Measurements from ENCODE around the gene NCAM1.

NCAM1 gene

GRCh38 chr11:113289431-113290187 is 328.4 kb downstream of the NCAM1 start:
- TF ChIP-seq CEBPB (IDR thresholded peaks at IDR 0.05) (no peak), RAD21 (IDR thresholded peaks at IDR 0.05; ENCODE audit: low read depth) (peak; percentile 92)

GRCh38 chr11:113293936-113294335 is 332.7 kb downstream of the NCAM1 start:
- no peak for TF ChIP-seq YY1 (IDR thresholded peaks at IDR 0.05; ENCODE audit: low read depth)
- no peak for TF ChIP-seq TEAD4 (IDR thresholded peaks at IDR 0.05)

DNA sequence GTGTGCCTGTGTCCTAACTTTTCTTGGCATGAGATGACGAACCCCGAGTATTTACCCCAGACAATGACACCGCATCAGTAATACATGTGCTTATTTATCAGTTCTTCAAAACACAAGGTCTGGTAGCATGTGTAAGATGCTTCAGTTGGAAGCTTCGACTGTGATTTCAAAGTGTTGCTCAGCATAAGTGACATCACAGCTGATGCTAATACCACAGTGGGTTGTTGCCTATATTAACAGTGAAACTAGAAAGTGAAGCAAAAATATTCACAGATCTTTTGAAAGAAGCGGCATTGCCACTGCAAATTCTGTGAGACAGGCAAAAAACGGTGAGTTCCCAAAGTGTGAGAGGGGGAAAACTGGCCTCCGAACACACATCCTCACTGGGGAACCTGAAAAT is 334.8 kb downstream of the NCAM1 start:
- TF ChIP-seq TCF12 (IDR thresholded peaks at IDR 0.05; ENCODE audit: low read depth) (no peak), EGR1 (IDR thresholded peaks at IDR 0.05) (no peak), CREB1 (IDR thresholded peaks at IDR 0.05; ENCODE audit: low read depth) (no peak), TEAD4 (IDR thresholded peaks at IDR 0.05) (no peak), TAF1 (IDR thresholded peaks at IDR 0.05; ENCODE audit: low read depth) (no peak), REST (IDR thresholded peaks at IDR 0.05; ENCODE audit: low read depth) (no peak), CEBPB (IDR thresholded peaks at IDR 0.05) (no peak), RAD21 (IDR thresholded peaks at IDR 0.05; ENCODE audit: low read depth) (no peak), USF1 (IDR thresholded peaks at IDR 0.05) (no peak), ZBTB7A (IDR thresholded peaks at IDR 0.05; ENCODE audit: low read depth) (no peak), YY1 (IDR thresholded peaks at IDR 0.05; ENCODE audit: low read depth) (no peak), NFIC (IDR thresholded peaks at IDR 0.05) (no peak), EP300 (IDR thresholded peaks at IDR 0.05; ENCODE audit: borderline replicate concordance) (no peak), FOXM1 (IDR thresholded peaks at IDR 0.05; ENCODE audit: borderline replicate concordance, low read depth) (no peak)
- TF ChIP-seq, protein P1, sequence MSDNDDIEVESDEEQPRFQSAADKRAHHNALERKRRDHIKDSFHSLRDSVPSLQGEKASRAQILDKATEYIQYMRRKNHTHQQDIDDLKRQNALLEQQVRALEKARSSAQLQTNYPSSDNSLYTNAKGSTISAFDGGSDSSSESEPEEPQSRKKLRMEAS (IDR thresholded peaks at IDR 0.05): no peak

GRCh38 chr11:113296447-113297205 is 335.4 kb downstream of the NCAM1 start:
- no peak for TF ChIP-seq CREB1 (IDR thresholded peaks at IDR 0.05; ENCODE audit: low read depth)

GRCh38 chr11:113304916-113305315 is 343.7 kb downstream of the NCAM1 start:
- no peak for TF ChIP-seq EP300 (IDR thresholded peaks at IDR 0.05; ENCODE audit: borderline replicate concordance)
- TF ChIP-seq, protein P1 (IDR thresholded peaks at IDR 0.05): no peak
- no peak for TF ChIP-seq REST (IDR thresholded peaks at IDR 0.05; ENCODE audit: low read depth)
- no peak for TF ChIP-seq EGR1 (IDR thresholded peaks at IDR 0.05)
- TF ChIP-seq FOXM1 (IDR thresholded peaks at IDR 0.05; ENCODE audit: borderline replicate concordance, low read depth): no peak

- peak; percentile 95 for TF ChIP-seq RAD21 (IDR thresholded peaks at IDR 0.05; ENCODE audit: low read depth)
- TF ChIP-seq USF1 (IDR thresholded peaks at IDR 0.05): no peak
- no peak for TF ChIP-seq EP300 (IDR thresholded peaks at IDR 0.05; ENCODE audit: borderline replicate concordance)
Observed at GRCh38 chr11:113305440-113306336, 344.5 kb downstream of the NCAM1 start.

Data from Ishikawa (cell line).